GM12801 (cell line): ENCODE data around the gene MSANTD4.

Experiments used
- CTCF ChIP-seq: IDR thresholded peaks from one replicate; pipeline ENCODE4 v1.5.1; 2011; ENCODE audit warnings: control low read depth; ENCODE audit not compliant: insufficient read length; ENCODE audit errors: extremely low read depth

The MSANTD4 gene

GRCh38 chr11:105975128-105975527, 46.9 kb downstream of the MSANTD4 start:
- TF ChIP-seq CTCF = no peak

GRCh38 chr11:105969756-105970155, 52.3 kb downstream of the MSANTD4 start:
- TF ChIP-seq CTCF = no peak

- TF ChIP-seq CTCF = no peak
These were observed 53.9 kb downstream of the MSANTD4 start for GRCh38 chr11:105968021-105968697.

GRCh38 chr11:105960252-105961245, 61.5 kb downstream of the MSANTD4 start:
- TF ChIP-seq CTCF = no peak
